ENCODE measurements around the gene FBXO28. TPM values are rescaled to one million over a fixed set of nuclear protein-coding genes. Genes with fewer than 3 reads are reported as not detected.

Gene FBXO28
- total RNA-seq, 5 donors from 2014 or later (not counting 1 experiment from before 2014, with no cell fraction given): 25.9 to 34.8 (median 33.3) TPM

DNA sequence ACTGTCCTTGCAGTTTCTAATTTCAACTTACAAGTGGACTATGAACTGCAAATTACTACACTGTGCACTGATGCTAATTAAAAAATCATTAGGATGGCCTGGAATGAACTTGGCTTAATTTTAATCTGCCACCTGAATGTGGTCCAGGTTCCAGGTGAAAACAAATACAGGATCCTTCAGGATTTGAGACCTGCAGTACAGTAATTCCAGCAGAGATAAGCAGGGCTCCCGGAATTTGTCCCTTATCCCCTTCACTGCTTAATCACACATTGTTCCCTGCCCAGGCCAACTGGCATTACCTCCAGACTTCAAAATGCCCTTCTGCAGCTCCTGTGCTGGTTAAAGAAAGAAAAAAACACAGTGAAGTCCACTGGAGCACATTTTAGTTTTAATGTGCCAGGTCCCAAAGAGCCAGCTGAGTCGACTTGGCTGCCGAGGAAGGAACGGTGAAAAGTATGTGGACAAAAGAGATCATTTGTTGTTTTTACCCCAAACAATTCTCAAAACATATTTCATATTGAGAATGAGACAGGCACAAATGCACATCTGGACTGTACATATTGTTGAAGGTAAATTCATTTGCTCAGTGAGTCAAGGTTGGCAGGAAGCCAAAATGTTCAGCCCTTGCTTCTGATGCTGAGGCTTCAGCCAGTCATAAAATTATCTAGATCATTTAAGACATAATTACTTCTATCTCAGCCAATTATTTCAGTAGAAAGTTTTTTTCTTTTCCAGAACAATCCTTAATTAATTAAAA lies 97.5 kb downstream of the FBXO28 start:
- CTCF ChIA-PET: no interaction called here

More for the DNA sequence above, 97.5 kb downstream of the FBXO28 start:
- POLR2A ChIA-PET: no interaction called here
- no peaks in the 10 kb centered on the region for H3K36me3 Mint-ChIP-seq
- H3K9me3 ChIP-seq: no peaks in the 10 kb centered on the region
- H3K27me3 ChIP-seq (replicated peaks in 1 of 2; ENCODE audit: control insufficient read depth in 2 of 2, extremely low read depth in 1 of 2, insufficient read depth in 2 of 2, low read length in 1 of 2): no peaks in the 10 kb centered on the region
- H3K4me3 Mint-ChIP-seq: no peak overlapping the region
- peaks cover 0 to 2% (median 0%) of the 10 kb centered on the region in 3 donors for H3K4me1 Mint-ChIP-seq
- no peaks in the 10 kb centered on the region for H3K27me3 Mint-ChIP-seq
- H3K27ac ChIP-seq (ENCODE audit: low read length): no peak overlapping the region
- H3K4me1 ChIP-seq (ENCODE audit: control insufficient read depth in 1 of 2, extremely low read depth in 1 of 2, insufficient read depth in 2 of 2, low read length in 2 of 2): no peaks in the 10 kb centered on the region
- H3K27ac Mint-ChIP-seq: no peak overlapping the region
- H3K4me3 ChIP-seq (ENCODE audit: control insufficient read depth in 1 of 2, extremely low read depth in 1 of 2, low read length in 1 of 2): no peak overlapping the region
- DNase-seq: peak in 1 of 35 experiments; percentile 22
- no peaks in the 10 kb centered on the region for H3K36me3 ChIP-seq (ENCODE audit: control insufficient read depth in 2 of 2, extremely low read depth in 1 of 2, insufficient read depth in 1 of 2, low read length in 1 of 2)
- no peak for ATAC-seq (replicated peaks in 1 of 4)
- H3K9me3 Mint-ChIP-seq: no peaks in the 10 kb centered on the region
- WGBS (ENCODE audit: insufficient coverage): 100% methylated on average over 1 of the region's 4 CpGs

Other genes with a start within 250 kb of the FBXO28 start
- 10 to 100 TPM; 40.0 to 52.3 (median 44.4) TPM for gene DEGS1, start 69.1 kb downstream of the FBXO28 start, total RNA-seq
- gene NVL, start 216.1 kb downstream of the FBXO28 start, total RNA-seq: 10 to 100 TPM; 32.5 to 42.0 (median 37.6) TPM
- gene CNIH4, start 242.8 kb downstream of the FBXO28 start, total RNA-seq: 10 to 100 TPM; 25.9 to 40.9 (median 38.8) TPM